ENCODE results near the gene CSRP1. TPM values are rescaled to one million over a fixed set of nuclear protein-coding genes. Genes with fewer than 3 reads are reported as not detected.

Gene CSRP1
- total and polyA plus RNA-seq, 2 of the 13 experiments (the other 11 are each of a cell fraction or from before 2014, with no cell fraction given) = 17.7 to 68.9 TPM

- TF ChIP-seq THAP9 (CRISPR knock-in tag; IDR thresholded peaks at IDR 0.05; ENCODE audit: borderline replicate concordance) = peak; percentile 12; the same call in 1 of the 2 replicates
- 0 out of 2 replicates have a peak, but pooled peaks have one; percentile 55 for TF ChIP-seq ZNF670 (CRISPR knock-in tag; IDR thresholded peaks at IDR 0.05; ENCODE audit: borderline replicate concordance)
- TF ChIP-seq ERF (CRISPR knock-in tag; IDR thresholded peaks at IDR 0.05) = 0 out of 2 replicates have a peak, but pooled peaks have one; percentile 29
- TF ChIP-seq ZNF788 (CRISPR knock-in tag; IDR thresholded peaks at IDR 0.05; ENCODE audit: borderline replicate concordance) = peak; percentile 74; the same call in 1 of the 2 replicates
- peak; percentile 74 for TF ChIP-seq TBX2 (CRISPR knock-in tag; IDR thresholded peaks at IDR 0.05; ENCODE audit: borderline replicate concordance)
- TF ChIP-seq, protein P1, sequence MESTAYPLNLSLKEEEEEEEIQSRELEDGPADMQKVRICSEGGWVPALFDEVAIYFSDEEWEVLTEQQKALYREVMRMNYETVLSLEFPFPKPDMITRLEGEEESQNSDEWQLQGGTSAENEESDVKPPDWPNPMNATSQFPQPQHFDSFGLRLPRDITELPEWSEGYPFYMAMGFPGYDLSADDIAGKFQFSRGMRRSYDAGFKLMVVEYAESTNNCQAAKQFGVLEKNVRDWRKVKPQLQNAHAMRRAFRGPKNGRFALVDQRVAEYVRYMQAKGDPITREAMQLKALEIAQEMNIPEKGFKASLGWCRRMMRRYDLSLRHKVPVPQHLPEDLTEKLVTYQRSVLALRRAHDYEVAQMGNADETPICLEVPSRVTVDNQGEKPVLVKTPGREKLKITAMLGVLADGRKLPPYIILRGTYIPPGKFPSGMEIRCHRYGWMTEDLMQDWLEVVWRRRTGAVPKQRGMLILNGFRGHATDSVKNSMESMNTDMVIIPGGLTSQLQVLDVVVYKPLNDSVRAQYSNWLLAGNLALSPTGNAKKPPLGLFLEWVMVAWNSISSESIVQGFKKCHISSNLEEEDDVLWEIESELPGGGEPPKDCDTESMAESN (CRISPR knock-in tag; conservative IDR thresholded peaks at IDR 0.05) = peak; percentile 40; the same call in 1 of the 2 replicates
- TF ChIP-seq PITX1 (CRISPR knock-in tag; IDR thresholded peaks at IDR 0.05) = peak; percentile 72; the same call in 1 of the 2 replicates
- TF ChIP-seq, protein P2, sequence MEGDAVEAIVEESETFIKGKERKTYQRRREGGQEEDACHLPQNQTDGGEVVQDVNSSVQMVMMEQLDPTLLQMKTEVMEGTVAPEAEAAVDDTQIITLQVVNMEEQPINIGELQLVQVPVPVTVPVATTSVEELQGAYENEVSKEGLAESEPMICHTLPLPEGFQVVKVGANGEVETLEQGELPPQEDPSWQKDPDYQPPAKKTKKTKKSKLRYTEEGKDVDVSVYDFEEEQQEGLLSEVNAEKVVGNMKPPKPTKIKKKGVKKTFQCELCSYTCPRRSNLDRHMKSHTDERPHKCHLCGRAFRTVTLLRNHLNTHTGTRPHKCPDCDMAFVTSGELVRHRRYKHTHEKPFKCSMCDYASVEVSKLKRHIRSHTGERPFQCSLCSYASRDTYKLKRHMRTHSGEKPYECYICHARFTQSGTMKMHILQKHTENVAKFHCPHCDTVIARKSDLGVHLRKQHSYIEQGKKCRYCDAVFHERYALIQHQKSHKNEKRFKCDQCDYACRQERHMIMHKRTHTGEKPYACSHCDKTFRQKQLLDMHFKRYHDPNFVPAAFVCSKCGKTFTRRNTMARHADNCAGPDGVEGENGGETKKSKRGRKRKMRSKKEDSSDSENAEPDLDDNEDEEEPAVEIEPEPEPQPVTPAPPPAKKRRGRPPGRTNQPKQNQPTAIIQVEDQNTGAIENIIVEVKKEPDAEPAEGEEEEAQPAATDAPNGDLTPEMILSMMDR (CRISPR knock-in tag; IDR thresholded peaks at IDR 0.05) = peak; percentile 97
- peak; percentile 66; the same call in 1 of the 2 replicates for TF ChIP-seq SMC3 (IDR thresholded peaks at IDR 0.05; ENCODE audit: low read length)
- TF ChIP-seq, protein P3, sequence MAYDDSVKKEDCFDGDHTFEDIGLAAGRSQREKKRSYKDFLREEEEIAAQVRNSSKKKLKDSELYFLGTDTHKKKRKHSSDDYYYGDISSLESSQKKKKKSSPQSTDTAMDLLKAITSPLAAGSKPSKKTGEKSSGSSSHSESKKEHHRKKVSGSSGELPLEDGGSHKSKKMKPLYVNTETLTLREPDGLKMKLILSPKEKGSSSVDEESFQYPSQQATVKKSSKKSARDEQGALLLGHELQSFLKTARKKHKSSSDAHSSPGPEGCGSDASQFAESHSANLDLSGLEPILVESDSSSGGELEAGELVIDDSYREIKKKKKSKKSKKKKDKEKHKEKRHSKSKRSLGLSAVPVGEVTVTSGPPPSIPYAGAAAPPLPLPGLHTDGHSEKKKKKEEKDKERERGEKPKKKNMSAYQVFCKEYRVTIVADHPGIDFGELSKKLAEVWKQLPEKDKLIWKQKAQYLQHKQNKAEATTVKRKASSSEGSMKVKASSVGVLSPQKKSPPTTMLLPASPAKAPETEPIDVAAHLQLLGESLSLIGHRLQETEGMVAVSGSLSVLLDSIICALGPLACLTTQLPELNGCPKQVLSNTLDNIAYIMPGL (CRISPR knock-in tag; IDR thresholded peaks at IDR 0.05; ENCODE audit: borderline replicate concordance in 1 of 2, low read depth in 1 of 2) = peak; percentile 81 to 93; a peak in 3 of 4 replicates
- TF ChIP-seq POLR2AphosphoS2 (IDR thresholded peaks at IDR 0.05; ENCODE audit: low read depth, low read length) = no peak
- TF ChIP-seq NR2C2 (CRISPR knock-in tag; IDR thresholded peaks at IDR 0.05; ENCODE audit: borderline replicate concordance) = peak; percentile 7; the same call in 1 of the 2 replicates
- TF ChIP-seq YEATS2 (CRISPR knock-in tag; IDR thresholded peaks at IDR 0.05; ENCODE audit: borderline replicate concordance) = peak; percentile 59; the same call in 1 of the 2 replicates
- TF ChIP-seq ZNF451 (CRISPR knock-in tag; IDR thresholded peaks at IDR 0.05) = 0 out of 2 replicates have a peak, but pooled peaks have one; percentile 23
- no peak for TF ChIP-seq TSC22D2 (CRISPR knock-in tag; IDR thresholded peaks at IDR 0.05; ENCODE audit: borderline replicate concordance)
- 0 out of 2 replicates have a peak, but pooled peaks have one; percentile 27 for TF ChIP-seq ISL2 (CRISPR knock-in tag; IDR thresholded peaks at IDR 0.05)
Measured at GRCh38 chr1:201481761-201482493, 25.0 kb downstream of the CSRP1 start (continued).
